HEK293 (cell line): Measurements from ENCODE around the gene PUM1.

Experiments used
- CTCF ChIP-seq: fragments of 450-650 bp; formaldehyde crosslinking; IDR thresholded peaks from 2 replicates; pipeline ENCODE4 v1.5.1; 2016; ENCODE audit warnings: missing biosample characterization, missing genetic modification characterization
- ZNF121 ChIP-seq: fragments of 450-650 bp; formaldehyde crosslinking; IDR thresholded peaks from 2 replicates; pipeline ENCODE4 v1.5.1; 2016; ENCODE audit warnings: missing biosample characterization, missing genetic modification characterization
- ZNF704 ChIP-seq: fragments of 450-650 bp; formaldehyde crosslinking; IDR thresholded peaks from 2 replicates; pipeline ENCODE4 v1.5.1; 2016; ENCODE audit warnings: missing biosample characterization, missing genetic modification characterization
- ZNF830 ChIP-seq: fragments of 450-650 bp; IDR thresholded peaks from 2 replicates; pipeline ENCODE4 v1.5.0; 2018; ENCODE audit warnings: missing biosample characterization, missing genetic modification characterization, low read depth, mild to moderate bottlenecking, moderate library complexity
- ZSCAN23 ChIP-seq: fragments of 450-650 bp; formaldehyde crosslinking; IDR thresholded peaks from 2 replicates; pipeline ENCODE4 v1.5.1; 2016; ENCODE audit warnings: missing biosample characterization, missing genetic modification characterization

- TF ChIP-seq ZSCAN23 (tag by site-specific recombination) (no peak), ZNF830 (tag by site-specific recombination) (no peak), ZNF121 (no peak), CTCF (no peak), ZNF704 (tag by site-specific recombination) (no peak)
These were observed 99.5 kb downstream of the PUM1 start for GRCh38 chr1:30965924-30966599.
